ENCODE results near the gene TOPBP1. TPM values are rescaled to one million over a fixed set of nuclear protein-coding genes. Genes with fewer than 3 reads are reported as not detected.
"Not testable (repeated sequence)": the region's sequence is repeated elsewhere in the genome, so short reads cannot be mapped to it uniquely, and the experiment has no call there.

The TOPBP1 gene
- total and polyA plus RNA-seq, 8 donors, result 5.5 to 78.1 (median 43.0) TPM

- no peaks in the 10 kb centered on the region for H3K36me3 ChIP-seq
- TF ChIP-seq EP300 (IDR thresholded peaks at IDR 0.05) (no peak), POLR2A (IDR thresholded peaks at IDR 0.05) (no peak), POLR2AphosphoS5 (IDR thresholded peaks at IDR 0.05) (no peak)
- TF ChIP-seq, protein P1, sequence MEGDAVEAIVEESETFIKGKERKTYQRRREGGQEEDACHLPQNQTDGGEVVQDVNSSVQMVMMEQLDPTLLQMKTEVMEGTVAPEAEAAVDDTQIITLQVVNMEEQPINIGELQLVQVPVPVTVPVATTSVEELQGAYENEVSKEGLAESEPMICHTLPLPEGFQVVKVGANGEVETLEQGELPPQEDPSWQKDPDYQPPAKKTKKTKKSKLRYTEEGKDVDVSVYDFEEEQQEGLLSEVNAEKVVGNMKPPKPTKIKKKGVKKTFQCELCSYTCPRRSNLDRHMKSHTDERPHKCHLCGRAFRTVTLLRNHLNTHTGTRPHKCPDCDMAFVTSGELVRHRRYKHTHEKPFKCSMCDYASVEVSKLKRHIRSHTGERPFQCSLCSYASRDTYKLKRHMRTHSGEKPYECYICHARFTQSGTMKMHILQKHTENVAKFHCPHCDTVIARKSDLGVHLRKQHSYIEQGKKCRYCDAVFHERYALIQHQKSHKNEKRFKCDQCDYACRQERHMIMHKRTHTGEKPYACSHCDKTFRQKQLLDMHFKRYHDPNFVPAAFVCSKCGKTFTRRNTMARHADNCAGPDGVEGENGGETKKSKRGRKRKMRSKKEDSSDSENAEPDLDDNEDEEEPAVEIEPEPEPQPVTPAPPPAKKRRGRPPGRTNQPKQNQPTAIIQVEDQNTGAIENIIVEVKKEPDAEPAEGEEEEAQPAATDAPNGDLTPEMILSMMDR (IDR thresholded peaks at IDR 0.05), result no peak
- no peak overlapping the region for H3K4me3 ChIP-seq
- 65 to 85% (median 76%) methylated on average over 5 of the region's 5 CpGs for WGBS, 5 donors
- H3K27me3 ChIP-seq, result no peaks in the 10 kb centered on the region
- H3K4me1 ChIP-seq, result peaks cover 0 to 2% (median under 1%) of the 10 kb centered on the region in 4 donors
- intact Hi-C loops (cut with DNase I; ENCODE audit: low total_unique reads), result no loop called here
- DNase-seq, result no peak
- H3K9me3 ChIP-seq, result peaks cover 0 to 8% (median 0%) of the 10 kb centered on the region in 4 donors
- no peak overlapping the region for H3K27ac ChIP-seq
These were observed 98.6 kb downstream of the TOPBP1 start for GRCh38 chr3:133563186-133563591.

GRCh38 chr3:133562376-133562775 lies 99.4 kb downstream of the TOPBP1 start:
- H3K36me3 ChIP-seq, result no peaks in the 10 kb centered on the region
- H3K4me3 ChIP-seq, result no peak overlapping the region
- intact Hi-C loops (cut with DNase I; ENCODE audit: low total_unique reads), result no loop called here
- no peaks in the 10 kb centered on the region for H3K27me3 ChIP-seq
- TF ChIP-seq, protein P1 (IDR thresholded peaks at IDR 0.05), result no peak
- no peak for TF ChIP-seq POLR2A (IDR thresholded peaks at IDR 0.05)
- no peak for TF ChIP-seq EP300 (IDR thresholded peaks at IDR 0.05)
- TF ChIP-seq POLR2AphosphoS5 (IDR thresholded peaks at IDR 0.05), result no peak
- H3K27ac ChIP-seq, result no peak overlapping the region
- peaks cover 0 to 8% (median 0%) of the 10 kb centered on the region in 4 donors for H3K9me3 ChIP-seq
- H3K4me1 ChIP-seq, result no peaks in the 10 kb centered on the region
- DNase-seq, result no peak
- WGBS, 5 donors, result 94 to 97% (median 94%) methylated on average over 1 of the region's 1 CpG

GRCh38 chr3:133561679-133562078 lies 100.1 kb downstream of the TOPBP1 start:
- intact Hi-C loops (cut with DNase I; ENCODE audit: low total_unique reads), result no loop called here
- no peaks in the 10 kb centered on the region for H3K4me1 ChIP-seq
- H3K9me3 ChIP-seq, result peaks cover 0 to 8% (median 0%) of the 10 kb centered on the region in 4 donors
- 79 to 92% (median 89%) methylated on average over 2 of the region's 2 CpGs for WGBS, 5 donors
- no peak for TF ChIP-seq POLR2AphosphoS5 (IDR thresholded peaks at IDR 0.05)
- TF ChIP-seq POLR2A (IDR thresholded peaks at IDR 0.05), result no peak
- no peak for TF ChIP-seq EP300 (IDR thresholded peaks at IDR 0.05)
- no peak overlapping the region for H3K4me3 ChIP-seq
- no peak for DNase-seq
- no peaks in the 10 kb centered on the region for H3K27me3 ChIP-seq
- H3K27ac ChIP-seq, result no peak overlapping the region
- no peaks in the 10 kb centered on the region for H3K36me3 ChIP-seq

DNA sequence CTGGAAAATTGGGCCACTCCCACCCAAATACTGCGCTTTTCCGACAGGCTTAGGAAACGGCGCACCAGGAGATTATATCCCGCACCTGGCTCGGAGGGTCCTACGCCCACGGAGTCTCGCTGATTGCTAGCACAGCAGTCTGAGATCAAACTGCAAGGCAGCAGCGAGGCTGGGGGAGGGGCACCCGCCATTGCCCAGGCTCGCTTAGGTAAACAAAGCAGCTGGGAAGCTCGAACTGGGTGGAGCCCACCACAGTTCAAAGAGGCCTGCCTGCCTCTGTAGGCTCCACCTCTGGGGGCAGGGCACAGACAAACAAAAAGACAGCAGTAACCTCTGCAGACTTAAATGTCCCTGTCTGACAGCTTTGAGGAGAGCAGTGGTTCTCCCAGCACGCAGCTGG lies 110.2 kb downstream of the TOPBP1 start:
- intact Hi-C loops (cut with DNase I; ENCODE audit: low total_unique reads); DNase-seq; H3K27me3 ChIP-seq; H3K36me3 ChIP-seq; H3K9me3 ChIP-seq; H3K4me3 ChIP-seq; H3K27ac ChIP-seq: not testable (repeated sequence)
- peaks cover 7 to 18% (median 12%) of the 10 kb centered on the region in 4 donors for H3K4me1 ChIP-seq
- WGBS, 5 donors, result 82 to 92% (median 90%) methylated on average over 5 to 13 of the region's 14 CpGs

Small RNA genes lying within 50 kb of the gene (small RNA-seq; reads per million reads assigned to genes)
- gene RF00438 (0 reads per million in 4 donors), gene RNA5SP140 (0 reads per million in 4 donors), gene RNU6-678P (0 reads per million in 4 donors)

Other genes starting within 250 kb of the TOPBP1 start
- gene CDV3, start 88.3 kb downstream of the TOPBP1 start, total RNA-seq, result 100 to 1,000 TPM in 2 of 5 donors, 10 to 100 TPM in 3; 40.3 to 160 (median 65.2) TPM
- 10 to 100 TPM; 46.2 to 92.0 (median 72.0) TPM for gene CDV3, start 88.3 kb downstream of the TOPBP1 start, polyA plus RNA-seq
- gene TF, start 84.5 kb upstream of the TOPBP1 start, total RNA-seq, result 10 to 100 TPM in 1 of 5 donors, 1 to 10 TPM in 1, under 1 TPM in 2, not detected in 1; under 0.01 to 10.1 (median 1.1) TPM
- 10 to 100 TPM in 1 of 3 donors, under 1 TPM in 2; 0.61 to 16.2 (median 0.68) TPM for gene TF, start 84.5 kb upstream of the TOPBP1 start, polyA plus RNA-seq
- gene SRPRB, start 143.9 kb upstream of the TOPBP1 start, total RNA-seq, result 10 to 100 TPM in 2 of 5 donors, 1 to 10 TPM in 3; 5.3 to 54.9 (median 9.3) TPM
- 10 to 100 TPM; 16.0 to 28.0 (median 20.4) TPM for gene SRPRB, start 143.9 kb upstream of the TOPBP1 start, polyA plus RNA-seq
- 1 to 10 TPM in 3 of 5 donors, under 1 TPM in 2; 0.58 to 6.1 (median 1.2) TPM for gene RAB6B, start 233.9 kb upstream of the TOPBP1 start, total RNA-seq
- gene RAB6B, start 233.9 kb upstream of the TOPBP1 start, polyA plus RNA-seq, result 1 to 10 TPM; 1.9 to 7.5 (median 1.9) TPM